ENCODE data around the gene ONECUT1. TPM values are rescaled to one million over a fixed set of nuclear protein-coding genes. Genes with fewer than 3 reads are reported as not detected.

Gene ONECUT1
- total and polyA plus RNA-seq, 7 donors = 0.36 TPM; not detected in 6

- Histone ChIP-seq H3K4me1 (peaks cover 0 to 32% (median 31%) of the 10 kb centered on the region in 4 donors), H3K4me3 (peak overlapping the region in 1 of 4 donors; percentile 28), H3K9me3 (no peaks in the 10 kb centered on the region), H3K36me3 (no peaks in the 10 kb centered on the region), H3K27ac (no peak overlapping the region), H3K27me3 (peaks cover 58 to 100% (median 91%) of the 10 kb centered on the region in 3 donors)
- DNase-seq = no peak
- 1% methylated on average over 49 of the region's 49 CpGs for WGBS, 2 donors
- intact Hi-C loops (cut with DNase I) = no loop called here
- TF ChIP-seq POLR2AphosphoS5 (IDR thresholded peaks at IDR 0.05) (no peak), EP300 (IDR thresholded peaks at IDR 0.05) (no peak), POLR2A (IDR thresholded peaks at IDR 0.05) (no peak), CTCF (IDR thresholded peaks at IDR 0.05) (no peak)
These were observed 13.6 kb upstream of the ONECUT1 start for GRCh38 chr15:52803467-52804306.

DNA sequence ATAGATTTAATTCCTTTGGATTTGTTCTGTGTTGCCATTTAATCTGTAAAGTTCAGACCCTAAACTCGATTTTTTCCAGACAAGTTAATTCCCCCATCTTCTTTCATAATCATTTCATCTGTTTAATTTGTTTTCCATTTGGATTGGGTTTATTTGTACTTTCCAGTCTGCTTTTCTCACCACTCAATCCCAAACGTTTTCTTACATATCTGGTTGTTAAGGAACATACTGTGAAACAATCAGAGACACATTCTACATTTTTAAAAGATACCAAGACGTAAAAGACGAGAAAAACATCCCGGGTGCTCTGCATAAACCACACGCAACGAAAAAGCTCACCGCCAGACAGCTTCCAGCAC, 13.0 kb upstream of the ONECUT1 start:
- TF ChIP-seq POLR2AphosphoS5 (IDR thresholded peaks at IDR 0.05) (peak in 1 of 4 donors; percentile 11), CTCF (IDR thresholded peaks at IDR 0.05) (no peak), EP300 (IDR thresholded peaks at IDR 0.05) (no peak)
- H3K4me3 ChIP-seq = no peak overlapping the region
- peaks cover 0 to 38% (median 37%) of the 10 kb centered on the region in 4 donors for H3K4me1 ChIP-seq
- intact Hi-C loops (cut with DNase I) = no loop called here
- 11 to 16% methylated on average over 8 of the region's 8 CpGs for WGBS, 2 donors
- H3K36me3 ChIP-seq = no peaks in the 10 kb centered on the region
- no peak overlapping the region for H3K27ac ChIP-seq
- H3K9me3 ChIP-seq = no peaks in the 10 kb centered on the region
- no peak for DNase-seq
- peaks cover 62 to 100% (median 97%) of the 10 kb centered on the region in 3 donors for H3K27me3 ChIP-seq

DNA sequence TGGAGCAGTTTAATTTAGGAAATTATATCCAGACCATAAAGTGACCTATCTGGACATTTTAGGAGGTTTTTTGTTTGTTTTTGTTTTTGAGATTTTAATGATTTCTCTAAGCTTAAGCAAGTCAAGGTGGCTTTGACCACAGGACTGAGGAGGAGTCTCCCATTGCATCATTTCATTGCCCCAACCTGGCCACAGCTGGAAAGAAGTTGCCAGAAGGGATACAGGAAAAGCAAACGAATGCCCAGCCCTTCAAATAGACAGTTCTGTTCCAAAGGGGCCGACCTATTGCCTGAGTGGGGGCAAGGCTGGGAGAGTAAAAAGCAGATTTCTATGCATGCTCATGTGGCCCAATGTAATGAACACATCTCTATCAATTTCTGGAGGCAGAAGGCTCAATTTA, 12.0 kb upstream of the ONECUT1 start:
- DNase-seq = no peak
- Histone ChIP-seq H3K9me3 (no peaks in the 10 kb centered on the region), H3K36me3 (no peaks in the 10 kb centered on the region), H3K4me3 (no peak overlapping the region), H3K4me1 (peaks cover 0 to 45% (median 43%) of the 10 kb centered on the region in 4 donors), H3K27ac (no peak overlapping the region), H3K27me3 (peaks cover 71 to 100% (median 98%) of the 10 kb centered on the region in 3 donors)
- intact Hi-C loops (cut with DNase I) = no loop called here
- WGBS, 2 donors = 22 to 31% methylated on average over 2 of the region's 2 CpGs
- TF ChIP-seq CTCF (IDR thresholded peaks at IDR 0.05) (no peak), POLR2AphosphoS5 (IDR thresholded peaks at IDR 0.05) (no peak), EP300 (IDR thresholded peaks at IDR 0.05) (no peak), POLR2A (IDR thresholded peaks at IDR 0.05) (no peak)

GRCh38 chr15:52801748-52802085, 11.6 kb upstream of the ONECUT1 start:
- no peak for TF ChIP-seq POLR2A (IDR thresholded peaks at IDR 0.05)
- no peak for TF ChIP-seq POLR2AphosphoS5 (IDR thresholded peaks at IDR 0.05)
- no peak for TF ChIP-seq CTCF (IDR thresholded peaks at IDR 0.05)
- TF ChIP-seq EP300 (IDR thresholded peaks at IDR 0.05) = no peak
- intact Hi-C loops (cut with DNase I) = no loop called here
- Histone ChIP-seq H3K36me3 (no peaks in the 10 kb centered on the region), H3K4me1 (peaks cover 0 to 45% (median 43%) of the 10 kb centered on the region in 4 donors), H3K4me3 (no peak overlapping the region), H3K27ac (no peak overlapping the region), H3K9me3 (no peaks in the 10 kb centered on the region), H3K27me3 (peaks cover 74 to 100% (median 98%) of the 10 kb centered on the region in 3 donors)
- WGBS, 2 donors = 39 to 55% methylated on average over 14 of the region's 14 CpGs
- DNase-seq = no peak

All from sigmoid colon (tissue), 7 donors.